K562 (cell line): ENCODE measurements around the gene FXYD1. TPM values are rescaled to one million over a fixed set of nuclear protein-coding genes. Genes with fewer than 3 reads are reported as not detected.
A peak's percentile ranks its signal among the peaks of the same experiment; 100 is the strongest.

ENCODE experiments used
- ATAC-seq: fragments of 200-7000 bp; cut with Tn5 transposase; 3 replicates; pipeline ENCODE4 v1.9.1; 2020; ENCODE audit warnings: moderate library complexity
- BruUV-seq: library from RNA; stranded (reverse); fragments of 400-500 nt; replicated peaks from 2 replicates; lab custom pipeline; 2021; lab: Mats Ljungman, UMichigan
- CTCF ChIA-PET: fragments of 300-600 bp; formaldehyde crosslinking; extraction: SDS; loops from one replicate; lab custom pipeline; 2021; ENCODE audit warnings: low intra/inter-chr PET ratio; lab: Yijun Ruan, JAX
- POLR2A ChIA-PET: fragments of 300-600, 350-650 bp; sonication (Branson Sonifier 250); formaldehyde crosslinking; extraction: SDS; loops from one replicate; lab custom pipeline; 2021; ENCODE audit warnings: antibody characterized with exemption, inconsistent platforms; lab: Yijun Ruan, JAX
- DNase-seq, 4 experiments: peaks; one replicate each; pipeline versions ENCODE4 v3.0.0 to v3.0.0-alpha.2; 2011 to 2018; ENCODE audit warnings: low spot score in 3 of 4, mixed read lengths in 3 of 4; ENCODE audit errors: extremely low read depth in 1 of 4
- FAIRE-seq: peaks from 2 replicates; lab custom pipeline; 2011; peaks lifted over from hg19 to GRCh38; lab: Jason Lieb, UNC
- H2AFZ ChIP-seq: 2 replicates; pipeline ENCODE4 v1.6.0; 2011; ENCODE audit warnings: low read depth, low read length, control low read depth, inconsistent platforms
- H3K27ac ChIP-seq: fragments of 200-600 bp; 3 replicates; pipeline ENCODE4 v1.8.0; 2011; ENCODE audit warnings: low read depth, mild to moderate bottlenecking, control low read depth, inconsistent platforms, low read length, moderate library complexity, mixed read lengths; ENCODE audit errors: extremely low read depth
- H3K27me3 ChIP-seq, 2 experiments: fragments of 300-600 bp in 1 of 2; 2 replicates in 1 of 2; 3 replicates in 1 of 2; pipeline versions ENCODE4 v1.6.0 to v1.8.0; 2011; ENCODE audit warnings: inconsistent platforms in 2 of 2, low read length in 2 of 2, mild to moderate bottlenecking in 1 of 2, mixed read lengths in 1 of 2, moderate library complexity in 1 of 2; ENCODE audit not compliant: control insufficient read depth in 2 of 2, insufficient read depth in 2 of 2
- H3K36me3 ChIP-seq: fragments of 300-600 bp; 3 replicates; pipeline ENCODE4 v1.8.0; 2011; ENCODE audit warnings: mild to moderate bottlenecking, low read length, inconsistent platforms; ENCODE audit not compliant: control insufficient read depth, insufficient read depth
- H3K4me1 ChIP-seq, 2 experiments: fragments of 200-600 bp in 1 of 2; replicated peaks in 1 of 2; 2 replicates in 1 of 2; 3 replicates in 1 of 2; pipeline versions ENCODE4 v1.5.1 to v1.8.0; 2011; ENCODE audit warnings: inconsistent platforms in 2 of 2, low read length in 2 of 2, mild to moderate bottlenecking in 1 of 2, mixed read lengths in 1 of 2, moderate library complexity in 1 of 2; ENCODE audit not compliant: control insufficient read depth in 2 of 2, insufficient read depth in 2 of 2
- H3K4me2 ChIP-seq: 2 replicates; pipeline ENCODE4 v1.6.1; 2011; ENCODE audit warnings: low read length, control low read depth, inconsistent platforms, mixed read lengths; ENCODE audit not compliant: insufficient read depth
- H3K4me3 ChIP-seq: fragments of 200-600 bp; sonication (generic), shearing (Covaris generic); 2 replicates; pipeline ENCODE4 v1.5.1; 2016; ENCODE audit warnings: control low read depth, inconsistent platforms
- H3K79me2 ChIP-seq: fragments of 200-600 bp; 3 replicates; pipeline ENCODE4 v1.8.0; 2011; ENCODE audit warnings: low read length, inconsistent platforms; ENCODE audit not compliant: control insufficient read depth, insufficient read depth
- H3K9ac ChIP-seq, 2 experiments: 2 replicates each; pipeline versions ENCODE4 v1.6.0 to v1.6.1; 2011; ENCODE audit warnings: low read depth in 2 of 2, low read length in 2 of 2, control low read depth in 1 of 2, inconsistent platforms in 1 of 2, mild to moderate bottlenecking in 1 of 2, mixed read lengths in 1 of 2; ENCODE audit not compliant: insufficient read depth in 1 of 2
- H3K9me1 ChIP-seq: one replicate; pipeline ENCODE4 v1.6.0; 2011; ENCODE audit warnings: inconsistent platforms, mild to moderate bottlenecking, low read length, moderate library complexity; ENCODE audit not compliant: control insufficient read depth, insufficient read depth
- H3K9me3 ChIP-seq: replicated peaks from 2 replicates; pipeline ENCODE4 v1.5.1; 2011; ENCODE audit warnings: low read depth, low read length, inconsistent platforms; ENCODE audit not compliant: control insufficient read depth, insufficient read depth
- H4K20me1 ChIP-seq: replicated peaks from 2 replicates; pipeline ENCODE4 v1.6.1; 2011; ENCODE audit warnings: low read length, inconsistent platforms, mixed read lengths; ENCODE audit not compliant: control insufficient read depth, insufficient read depth
- CBFA2T3 ChIP-seq: fragments of 450-650 bp; IDR thresholded peaks from 2 replicates; pipeline ENCODE4 v1.6.1; 2017
- HDAC3 ChIP-seq: fragments of 450-650 bp; IDR thresholded peaks from 2 replicates; pipeline ENCODE4 v1.6.1; 2018; ENCODE audit warnings: borderline replicate concordance, mild to moderate bottlenecking, moderate library complexity; ENCODE audit not compliant: partially characterized antibody
- WGBS: fragments of 100-300 bp; shearing (Covaris generic); methylation state at CpG from one replicate; pipeline ENCODE4 v1.1.6; 2016; ENCODE audit warnings: low coverage, mixed read lengths; ENCODE audit not compliant: insufficient coverage; ENCODE audit errors: missing lambda C conversion rate; 5-methylcytosine and 5-hydroxymethylcytosine counted together
- in situ Hi-C: fragments of 300-500 bp; cut with MboI; formaldehyde crosslinking; loops from 4 replicates; pipeline ENCODE4 v1.15.0; 2018; ENCODE audit warnings: inconsistent platforms, mixed read lengths
- intact Hi-C: fragments of 100-400 bp; cut with micrococcal nuclease; formaldehyde crosslinking; loops from 2 replicates; pipeline ENCODE4 v1.14.2; 2022
- polyA plus RNA-seq, 8 experiments: library from polyadenylated mRNA; depleted of rRNA in 4 of 8; stranded (reverse) in 5 of 8; unstranded in 3 of 8; fragments of >200 nt; fragmentation: Nextera tagmentation in 2 of 8; fragmentation: Illumina TruSeq in 1 of 8; extraction: Ambion mirVana in 2 of 8; extraction: Trizol in 1 of 8; gene quantifications; 2 replicates each; pipeline versions ENCODE4 v1.2.1 to v1.2.3, GENCODE V29; 2011 to 2014; ENCODE audit warnings: inconsistent platforms in 1 of 8, missing spikeins in 1 of 8
- total RNA-seq, 7 experiments: library from RNA; depleted of rRNA in 6 of 7; stranded (reverse); fragments of >200 nt in 6 of 7; fragmentation: Illumina TruSeq in 2 of 7; extraction: Trizol in 2 of 7; gene quantifications; 2 replicates each; pipeline versions ENCODE4 v1.2.1 to v1.2.3, GENCODE V29; 2011 to 2021; ENCODE audit warnings: low replicate concordance in 1 of 7
- TF ChIP-seq, protein P1 (sequence below): fragments of 450-650 bp; IDR thresholded peaks from 2 replicates; pipeline ENCODE4 v1.6.1; 2016; ENCODE audit warnings: mild to moderate bottlenecking, moderate library complexity

Gene FXYD1
- total and polyA plus RNA-seq, 9 of the 15 experiments (the other 6 are each of a cell fraction or from before 2014, with no cell fraction given), result 0.40 to 3.2 (median 1.8) TPM; not detected in 3

DNA sequence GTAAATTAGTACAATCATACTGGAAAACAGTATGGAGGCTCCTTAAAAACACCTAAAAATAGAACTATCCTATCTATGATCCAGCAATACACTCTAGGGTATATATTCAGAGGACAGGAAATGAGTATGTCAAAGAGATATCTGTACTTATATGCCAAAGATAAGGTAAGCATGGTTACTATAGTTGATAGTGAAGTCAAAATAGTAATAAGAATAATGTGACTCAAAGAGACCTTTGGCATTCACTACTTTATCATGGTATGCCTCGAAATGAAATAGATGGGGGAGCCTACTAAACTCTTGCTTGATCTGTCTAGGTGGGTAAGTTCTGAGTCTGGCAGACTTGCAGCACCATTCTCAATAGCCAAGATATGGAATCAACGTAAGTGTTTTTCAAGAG, 46.3 kb downstream of the FXYD1 start:
- in situ Hi-C loops, result no loop called here
- Histone ChIP-seq H3K9ac (no peak overlapping the region), H3K4me1 (peaks cover 2 to 6% of the 10 kb centered on the region in 2 experiments; a peak in 2 of 5 replicates), H3K27ac (no peak overlapping the region), H2AFZ (peak overlapping the region; percentile 10; the same call in 1 of the 2 replicates), H4K20me1 (no peaks in the 10 kb centered on the region), H3K4me3 (no peak overlapping the region), H3K9me3 (no peaks in the 10 kb centered on the region), H3K36me3 (no peaks in the 10 kb centered on the region), H3K9me1 (no peaks in the 10 kb centered on the region), H3K79me2 (no peaks in the 10 kb centered on the region)
- intact Hi-C loops, result no loop called here
- WGBS, result 5% methylated on average over 2 of the region's 2 CpGs
- no peak for ATAC-seq
- FAIRE-seq, result no peak
- POLR2A ChIA-PET, result no interaction called here
- DNase-seq, result no peak
- TF ChIP-seq, protein P1, sequence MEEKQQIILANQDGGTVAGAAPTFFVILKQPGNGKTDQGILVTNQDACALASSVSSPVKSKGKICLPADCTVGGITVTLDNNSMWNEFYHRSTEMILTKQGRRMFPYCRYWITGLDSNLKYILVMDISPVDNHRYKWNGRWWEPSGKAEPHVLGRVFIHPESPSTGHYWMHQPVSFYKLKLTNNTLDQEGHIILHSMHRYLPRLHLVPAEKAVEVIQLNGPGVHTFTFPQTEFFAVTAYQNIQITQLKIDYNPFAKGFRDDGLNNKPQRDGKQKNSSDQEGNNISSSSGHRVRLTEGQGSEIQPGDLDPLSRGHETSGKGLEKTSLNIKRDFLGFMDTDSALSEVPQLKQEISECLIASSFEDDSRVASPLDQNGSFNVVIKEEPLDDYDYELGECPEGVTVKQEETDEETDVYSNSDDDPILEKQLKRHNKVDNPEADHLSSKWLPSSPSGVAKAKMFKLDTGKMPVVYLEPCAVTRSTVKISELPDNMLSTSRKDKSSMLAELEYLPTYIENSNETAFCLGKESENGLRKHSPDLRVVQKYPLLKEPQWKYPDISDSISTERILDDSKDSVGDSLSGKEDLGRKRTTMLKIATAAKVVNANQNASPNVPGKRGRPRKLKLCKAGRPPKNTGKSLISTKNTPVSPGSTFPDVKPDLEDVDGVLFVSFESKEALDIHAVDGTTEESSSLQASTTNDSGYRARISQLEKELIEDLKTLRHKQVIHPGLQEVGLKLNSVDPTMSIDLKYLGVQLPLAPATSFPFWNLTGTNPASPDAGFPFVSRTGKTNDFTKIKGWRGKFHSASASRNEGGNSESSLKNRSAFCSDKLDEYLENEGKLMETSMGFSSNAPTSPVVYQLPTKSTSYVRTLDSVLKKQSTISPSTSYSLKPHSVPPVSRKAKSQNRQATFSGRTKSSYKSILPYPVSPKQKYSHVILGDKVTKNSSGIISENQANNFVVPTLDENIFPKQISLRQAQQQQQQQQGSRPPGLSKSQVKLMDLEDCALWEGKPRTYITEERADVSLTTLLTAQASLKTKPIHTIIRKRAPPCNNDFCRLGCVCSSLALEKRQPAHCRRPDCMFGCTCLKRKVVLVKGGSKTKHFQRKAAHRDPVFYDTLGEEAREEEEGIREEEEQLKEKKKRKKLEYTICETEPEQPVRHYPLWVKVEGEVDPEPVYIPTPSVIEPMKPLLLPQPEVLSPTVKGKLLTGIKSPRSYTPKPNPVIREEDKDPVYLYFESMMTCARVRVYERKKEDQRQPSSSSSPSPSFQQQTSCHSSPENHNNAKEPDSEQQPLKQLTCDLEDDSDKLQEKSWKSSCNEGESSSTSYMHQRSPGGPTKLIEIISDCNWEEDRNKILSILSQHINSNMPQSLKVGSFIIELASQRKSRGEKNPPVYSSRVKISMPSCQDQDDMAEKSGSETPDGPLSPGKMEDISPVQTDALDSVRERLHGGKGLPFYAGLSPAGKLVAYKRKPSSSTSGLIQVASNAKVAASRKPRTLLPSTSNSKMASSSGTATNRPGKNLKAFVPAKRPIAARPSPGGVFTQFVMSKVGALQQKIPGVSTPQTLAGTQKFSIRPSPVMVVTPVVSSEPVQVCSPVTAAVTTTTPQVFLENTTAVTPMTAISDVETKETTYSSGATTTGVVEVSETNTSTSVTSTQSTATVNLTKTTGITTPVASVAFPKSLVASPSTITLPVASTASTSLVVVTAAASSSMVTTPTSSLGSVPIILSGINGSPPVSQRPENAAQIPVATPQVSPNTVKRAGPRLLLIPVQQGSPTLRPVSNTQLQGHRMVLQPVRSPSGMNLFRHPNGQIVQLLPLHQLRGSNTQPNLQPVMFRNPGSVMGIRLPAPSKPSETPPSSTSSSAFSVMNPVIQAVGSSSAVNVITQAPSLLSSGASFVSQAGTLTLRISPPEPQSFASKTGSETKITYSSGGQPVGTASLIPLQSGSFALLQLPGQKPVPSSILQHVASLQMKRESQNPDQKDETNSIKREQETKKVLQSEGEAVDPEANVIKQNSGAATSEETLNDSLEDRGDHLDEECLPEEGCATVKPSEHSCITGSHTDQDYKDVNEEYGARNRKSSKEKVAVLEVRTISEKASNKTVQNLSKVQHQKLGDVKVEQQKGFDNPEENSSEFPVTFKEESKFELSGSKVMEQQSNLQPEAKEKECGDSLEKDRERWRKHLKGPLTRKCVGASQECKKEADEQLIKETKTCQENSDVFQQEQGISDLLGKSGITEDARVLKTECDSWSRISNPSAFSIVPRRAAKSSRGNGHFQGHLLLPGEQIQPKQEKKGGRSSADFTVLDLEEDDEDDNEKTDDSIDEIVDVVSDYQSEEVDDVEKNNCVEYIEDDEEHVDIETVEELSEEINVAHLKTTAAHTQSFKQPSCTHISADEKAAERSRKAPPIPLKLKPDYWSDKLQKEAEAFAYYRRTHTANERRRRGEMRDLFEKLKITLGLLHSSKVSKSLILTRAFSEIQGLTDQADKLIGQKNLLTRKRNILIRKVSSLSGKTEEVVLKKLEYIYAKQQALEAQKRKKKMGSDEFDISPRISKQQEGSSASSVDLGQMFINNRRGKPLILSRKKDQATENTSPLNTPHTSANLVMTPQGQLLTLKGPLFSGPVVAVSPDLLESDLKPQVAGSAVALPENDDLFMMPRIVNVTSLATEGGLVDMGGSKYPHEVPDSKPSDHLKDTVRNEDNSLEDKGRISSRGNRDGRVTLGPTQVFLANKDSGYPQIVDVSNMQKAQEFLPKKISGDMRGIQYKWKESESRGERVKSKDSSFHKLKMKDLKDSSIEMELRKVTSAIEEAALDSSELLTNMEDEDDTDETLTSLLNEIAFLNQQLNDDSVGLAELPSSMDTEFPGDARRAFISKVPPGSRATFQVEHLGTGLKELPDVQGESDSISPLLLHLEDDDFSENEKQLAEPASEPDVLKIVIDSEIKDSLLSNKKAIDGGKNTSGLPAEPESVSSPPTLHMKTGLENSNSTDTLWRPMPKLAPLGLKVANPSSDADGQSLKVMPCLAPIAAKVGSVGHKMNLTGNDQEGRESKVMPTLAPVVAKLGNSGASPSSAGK, result 0 out of 2 replicates have a peak, but pooled peaks have one; percentile 13
- TF ChIP-seq HDAC3 (no peak), CBFA2T3 (0 out of 2 replicates have a peak, but pooled peaks have one; percentile 2)
- TF ChIP-seq, all 486 proteins: peak for 2
- H3K4me2 ChIP-seq, result no peak overlapping the region
- H3K27me3 ChIP-seq, result no peaks in the 10 kb centered on the region
- CTCF ChIA-PET, result no interaction called here
- BruUV-seq, result no TSS peak
